HepG2 (cell line): ENCODE data around the gene ADAMTS12. TPM values are rescaled to one million over a fixed set of nuclear protein-coding genes. Genes with fewer than 3 reads are reported as not detected.

Source experiments
- ATAC-seq: fragments of 200-7000 bp; cut with Tn5 transposase; 3 replicates; pipeline ENCODE4 v1.9.1; 2020; ENCODE audit warnings: mild to moderate bottlenecking, moderate library complexity
- BruUV-seq: library from RNA; stranded (reverse); fragments of 400-500 nt; replicated peaks from 2 replicates; lab custom pipeline; 2021; lab: Mats Ljungman, UMichigan
- CTCF ChIA-PET: fragments of 300-600 bp; formaldehyde crosslinking; extraction: SDS; loops from one replicate; lab custom pipeline; 2021; ENCODE audit warnings: low total read pairs, inconsistent platforms, low intra/inter-chr PET ratio; lab: Yijun Ruan, JAX
- POLR2A ChIA-PET: fragments of 350-600 bp; sonication (Branson Sonifier 250); formaldehyde crosslinking; loops from one replicate; lab custom pipeline; 2020; ENCODE audit warnings: antibody characterized with exemption, inconsistent platforms; lab: Yijun Ruan, JAX
- DNase-seq: peaks from one replicate; pipeline ENCODE4 v3.0.0-alpha.2; 2015; ENCODE audit warnings: low spot score
- FAIRE-seq: peaks from 3 replicates; lab custom pipeline; 2011; peaks lifted over from hg19 to GRCh38; lab: Jason Lieb, UNC
- H2AFZ ChIP-seq: one replicate; pipeline ENCODE4 v1.6.1; 2011; ENCODE audit warnings: low read length, inconsistent platforms
- H3K27ac ChIP-seq: fragments of 300-600 bp; 3 replicates; pipeline ENCODE4 v1.8.0; 2011; ENCODE audit warnings: mixed run types, mild to moderate bottlenecking, mixed read lengths, low read length, inconsistent platforms; ENCODE audit not compliant: insufficient read depth; ENCODE audit errors: extremely low read length
- H3K27me3 ChIP-seq, 2 experiments: fragments of 200-600 bp in 1 of 2; 2 replicates in 1 of 2; 3 replicates in 1 of 2; pipeline versions ENCODE4 v1.6.0 to v1.8.0; 2011; ENCODE audit warnings: low read length in 2 of 2, mild to moderate bottlenecking in 2 of 2, moderate library complexity in 2 of 2, inconsistent platforms in 1 of 2; ENCODE audit not compliant: insufficient read depth in 2 of 2, control insufficient read depth in 1 of 2
- H3K36me3 ChIP-seq, 2 experiments: fragments of 200-600 bp in 1 of 2; replicated peaks in 1 of 2; 2 replicates in 1 of 2; 3 replicates in 1 of 2; pipeline versions ENCODE4 v1.5.1 to v1.8.0; 2011; ENCODE audit warnings: low read length in 2 of 2, inconsistent platforms in 1 of 2; ENCODE audit not compliant: insufficient read depth in 2 of 2, control insufficient read depth in 1 of 2
- H3K4me1 ChIP-seq: 2 replicates; pipeline ENCODE4 v1.5.1; 2012; ENCODE audit warnings: low read length, inconsistent platforms; ENCODE audit not compliant: insufficient read depth
- H3K4me2 ChIP-seq: 2 replicates; pipeline ENCODE4 v1.6.0; 2011; ENCODE audit warnings: low read depth, low read length, inconsistent platforms
- H3K4me3 ChIP-seq, 3 experiments: fragments of 200-600 bp in 1 of 3; sonication (generic), shearing (Covaris generic) in 1 of 3; replicated peaks in 1 of 3; 2 replicates each; pipeline ENCODE4 v1.5.1; 2011 to 2016; ENCODE audit warnings: low read length in 3 of 3, inconsistent platforms in 2 of 3, low read depth in 2 of 3, mild to moderate bottlenecking in 2 of 3, control low read depth in 1 of 3, mixed read lengths in 1 of 3; ENCODE audit not compliant: insufficient read depth in 1 of 3
- H3K79me2 ChIP-seq: one replicate; pipeline ENCODE4 v1.6.1; 2011; ENCODE audit warnings: low read length, inconsistent platforms; ENCODE audit not compliant: insufficient read depth
- H3K9ac ChIP-seq: 2 replicates; pipeline ENCODE4 v1.6.0; 2011; ENCODE audit warnings: mild to moderate bottlenecking, low read depth, low read length, inconsistent platforms; ENCODE audit not compliant: insufficient read depth
- H3K9me3 ChIP-seq: 2 replicates; pipeline ENCODE4 v1.5.1; 2012; ENCODE audit warnings: mild to moderate bottlenecking, low read length
- H4K20me1 ChIP-seq: 2 replicates; pipeline ENCODE4 v1.6.0; 2011; ENCODE audit warnings: inconsistent platforms, mild to moderate bottlenecking, low read length, moderate library complexity; ENCODE audit not compliant: insufficient read depth
- ATF4 ChIP-seq, 2 experiments: fragments of 450-650 bp in 1 of 2; sonication (generic) in 1 of 2; formaldehyde crosslinking; IDR thresholded peaks; 2 replicates each; pipeline versions ENCODE4 v1.5.0 to v1.8.0; 2020 to 2022; ENCODE audit warnings: mild to moderate bottlenecking in 1 of 2, missing genetic modification reagents in 1 of 2
- DDIT3 ChIP-seq: sonication (generic); formaldehyde crosslinking; IDR thresholded peaks from 2 replicates; pipeline ENCODE4 v1.4.0; 2020; ENCODE audit warnings: mild to moderate bottlenecking, missing genetic modification reagents
- IKZF4 ChIP-seq: sonication (generic); formaldehyde crosslinking; IDR thresholded peaks from 2 replicates; pipeline ENCODE4 v1.5.1; 2020; ENCODE audit warnings: borderline replicate concordance, mild to moderate bottlenecking, low read depth, missing genetic modification reagents; ENCODE audit errors: not compliant biosample characterization
- KLF16 ChIP-seq, 2 experiments: sonication (generic) in 1 of 2; formaldehyde crosslinking in 1 of 2; IDR thresholded peaks; 2 replicates each; pipeline versions ENCODE4 v1.6.1 to v1.8.0; 2016 to 2023; ENCODE audit warnings: missing genetic modification reagents in 2 of 2, missing compliant biosample characterization in 1 of 2
- NR3C1 ChIP-seq: sonication (generic); formaldehyde crosslinking; IDR thresholded peaks from 2 replicates; pipeline ENCODE4 v1.4.0; 2020; ENCODE audit warnings: missing genetic modification reagents
- SCMH1 ChIP-seq: sonication (generic); formaldehyde crosslinking; IDR thresholded peaks from 2 replicates; pipeline ENCODE4 v1.9.0; 2021; ENCODE audit warnings: missing genetic modification reagents, mild to moderate bottlenecking, borderline replicate concordance
- SOX5 ChIP-seq: IDR thresholded peaks from 2 replicates; pipeline ENCODE4 v1.6.1; 2016; ENCODE audit warnings: borderline replicate concordance
- SP140L ChIP-seq: sonication (generic); formaldehyde crosslinking; IDR thresholded peaks from 2 replicates; pipeline ENCODE4 v1.4.0; 2020; ENCODE audit warnings: missing genetic modification reagents, borderline replicate concordance
- TP53 ChIP-seq: sonication (generic); formaldehyde crosslinking; conservative IDR thresholded peaks from 2 replicates; pipeline ENCODE4 v1.4.0; 2020; ENCODE audit warnings: missing genetic modification reagents
- ZNF280B ChIP-seq: sonication (generic); formaldehyde crosslinking; IDR thresholded peaks from 2 replicates; pipeline ENCODE4 v1.5.0; 2020; ENCODE audit warnings: missing genetic modification reagents, mild to moderate bottlenecking, borderline replicate concordance
- ZNF451 ChIP-seq: sonication (generic); formaldehyde crosslinking; IDR thresholded peaks from 2 replicates; pipeline ENCODE4 v1.5.0; 2020; ENCODE audit warnings: mild to moderate bottlenecking, missing genetic modification reagents
- ZNF468 ChIP-seq: sonication (generic); formaldehyde crosslinking; IDR thresholded peaks from 2 replicates; pipeline ENCODE4 v1.8.0; 2022; ENCODE audit warnings: mild to moderate bottlenecking, moderate library complexity, missing genetic modification reagents
- WGBS: methylation state at CpG from one replicate; pipeline ENCODE4 v1.1.6; 2017; ENCODE audit warnings: low lambda C conversion rate; 5-methylcytosine and 5-hydroxymethylcytosine counted together
- in situ Hi-C: cut with HindIII; loops from 2 replicates; pipeline ENCODE4 v1.10.0; 2017; ENCODE audit warnings: low pct_unique_long_range_greater_than_20kb; ENCODE audit not compliant: extremely low pct_ligation_motif_present
- intact Hi-C: fragments of 100-400 bp; cut with micrococcal nuclease; formaldehyde crosslinking; loops from one replicate; pipeline ENCODE4 v1.10.0; 2022; ENCODE audit not compliant: unreplicated experiment
- polyA plus RNA-seq, 8 experiments: library from polyadenylated mRNA; depleted of rRNA in 3 of 8; stranded (reverse) in 7 of 8; unstranded in 1 of 8; fragments of >200 nt; fragmentation: Illumina TruSeq in 4 of 8; extraction: Trizol in 4 of 8; gene quantifications; 2 replicates each; pipeline versions ENCODE4 v1.2.1 to v1.2.3, GENCODE V29; 2011 to 2016; ENCODE audit warnings: low read depth in 4 of 8, missing spikeins in 1 of 8, mixed read lengths in 1 of 8; ENCODE audit not compliant: insufficient read depth in 1 of 8
- total RNA-seq, 5 experiments: library from RNA; depleted of rRNA; stranded (reverse); fragments of >200 nt; fragmentation: Illumina TruSeq; extraction: Trizol; gene quantifications; 2 replicates each; pipeline ENCODE4 v1.2.3, GENCODE V29; 2016; ENCODE audit warnings: low read depth in 1 of 5
- TF ChIP-seq, protein P1 (sequence below): sonication (generic); formaldehyde crosslinking; IDR thresholded peaks from 2 replicates; pipeline ENCODE4 v1.4.0; 2020; ENCODE audit warnings: mild to moderate bottlenecking, low read depth, missing genetic modification reagents

The ADAMTS12 gene
- total and polyA plus RNA-seq, 2 of the 13 experiments (the other 11 are each of a cell fraction or from before 2014, with no cell fraction given) = 0.03 TPM; not detected in 1

GRCh38 chr5:33475706-33476105 lies 416.1 kb downstream of the ADAMTS12 start:
- no TSS peak for BruUV-seq
- no peaks in the 10 kb centered on the region for H3K9me3 ChIP-seq
- peaks cover 0 to 16% of the 10 kb centered on the region in 2 experiments; a peak in 3 of 5 replicates for H3K36me3 ChIP-seq
- H3K27ac ChIP-seq = no peak overlapping the region
- H3K4me1 ChIP-seq = no peaks in the 10 kb centered on the region
- in situ Hi-C loops (no loop called here), intact Hi-C loops (loop anchor here (5.0 kb wide), 1 partner anchor 33 kb away; the partner anchor contains the start of gene TARS1)
- ChIA-PET POLR2A (no interaction called here), CTCF (no interaction called here)
- no peak overlapping the region for H3K4me3 ChIP-seq
- no peak for FAIRE-seq
- H3K79me2 ChIP-seq = no peaks in the 10 kb centered on the region
- no peak for ATAC-seq
- TF ChIP-seq ZNF280B (CRISPR knock-in tag) = no peak
- no peak for TF ChIP-seq IKZF4 (CRISPR knock-in tag)
- no peak for TF ChIP-seq KLF16 (CRISPR knock-in tag; IDR thresholded peaks at IDR 0.05)
- TF ChIP-seq NR3C1 (CRISPR knock-in tag) = no peak
- no peak for TF ChIP-seq ZNF451 (CRISPR knock-in tag)
- no peak for TF ChIP-seq TP53
- no peak for DNase-seq
- 97% methylated on average over 5 of the region's 5 CpGs for WGBS
- H4K20me1 ChIP-seq = no peaks in the 10 kb centered on the region
- no peak overlapping the region for H3K9ac ChIP-seq
- H3K4me2 ChIP-seq = no peak overlapping the region
- H2AFZ ChIP-seq = no peak overlapping the region
- H3K27me3 ChIP-seq = no peaks in the 10 kb centered on the region

DNA sequence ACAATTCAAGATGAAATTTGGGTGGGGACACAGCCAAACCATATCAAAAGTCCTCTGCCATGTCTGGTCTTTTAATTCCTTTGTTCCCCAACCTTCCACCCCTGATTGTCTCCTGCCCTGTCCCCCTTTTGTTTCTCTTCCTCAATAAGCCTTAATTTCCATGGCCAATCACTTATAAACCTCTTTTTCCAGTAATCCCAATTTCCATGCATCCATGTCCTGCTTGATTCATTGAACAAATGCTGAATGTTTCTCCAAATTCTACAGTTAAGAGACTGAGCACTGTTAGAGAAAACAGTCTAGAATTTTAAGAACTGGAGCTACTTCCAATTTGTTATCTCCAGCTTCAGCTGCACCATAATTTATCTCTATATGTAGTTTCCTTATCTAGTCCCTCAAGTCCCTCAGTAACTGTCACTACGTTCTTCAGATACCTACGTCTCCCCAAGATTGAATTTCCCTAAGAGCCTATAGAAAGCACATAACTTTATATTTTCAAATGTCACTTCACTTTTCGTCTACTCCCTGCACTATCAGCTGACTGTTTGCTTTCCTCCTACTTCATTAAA lies 416.8 kb downstream of the ADAMTS12 start:
- intact Hi-C loops (loop anchor here (5.0 kb wide), 1 partner anchor 33 kb away; the partner anchor contains the start of gene TARS1), in situ Hi-C loops (no loop called here)
- no TSS peak for BruUV-seq
- Histone ChIP-seq H2AFZ (no peak overlapping the region), H3K27me3 (no peaks in the 10 kb centered on the region), H3K27ac (no peak overlapping the region), H4K20me1 (no peaks in the 10 kb centered on the region), H3K4me1 (no peaks in the 10 kb centered on the region), H3K36me3 (peaks cover 1 to 22% of the 10 kb centered on the region in 2 experiments; a peak in 3 of 5 replicates), H3K4me3 (no peak overlapping the region), H3K9ac (no peak overlapping the region), H3K79me2 (no peaks in the 10 kb centered on the region), H3K9me3 (no peaks in the 10 kb centered on the region), H3K4me2 (no peak overlapping the region)
- no peak for ATAC-seq
- DNase-seq = no peak
- 98% methylated on average over 3 of the region's 3 CpGs for WGBS
- ChIA-PET POLR2A (no interaction called here), CTCF (no interaction called here)
- FAIRE-seq = no peak
- TF ChIP-seq, protein P1, sequence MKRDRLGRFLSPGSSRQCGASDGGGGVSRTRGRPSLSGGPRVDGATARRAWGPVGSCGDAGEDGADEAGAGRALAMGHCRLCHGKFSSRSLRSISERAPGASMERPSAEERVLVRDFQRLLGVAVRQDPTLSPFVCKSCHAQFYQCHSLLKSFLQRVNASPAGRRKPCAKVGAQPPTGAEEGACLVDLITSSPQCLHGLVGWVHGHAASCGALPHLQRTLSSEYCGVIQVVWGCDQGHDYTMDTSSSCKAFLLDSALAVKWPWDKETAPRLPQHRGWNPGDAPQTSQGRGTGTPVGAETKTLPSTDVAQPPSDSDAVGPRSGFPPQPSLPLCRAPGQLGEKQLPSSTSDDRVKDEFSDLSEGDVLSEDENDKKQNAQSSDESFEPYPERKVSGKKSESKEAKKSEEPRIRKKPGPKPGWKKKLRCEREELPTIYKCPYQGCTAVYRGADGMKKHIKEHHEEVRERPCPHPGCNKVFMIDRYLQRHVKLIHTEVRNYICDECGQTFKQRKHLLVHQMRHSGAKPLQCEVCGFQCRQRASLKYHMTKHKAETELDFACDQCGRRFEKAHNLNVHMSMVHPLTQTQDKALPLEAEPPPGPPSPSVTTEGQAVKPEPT (CRISPR knock-in tag) = no peak
- TF ChIP-seq ATF4 (CRISPR knock-in tag; IDR thresholded peaks at IDR 0.05) (no peak), SP140L (no peak), DDIT3 (CRISPR knock-in tag) (no peak), SOX5 (CRISPR knock-in tag) (no peak), SCMH1 (CRISPR knock-in tag) (no peak), ZNF468 (CRISPR knock-in tag) (no peak)
